Spleen (tissue), 7 donors: ENCODE results near the gene FBN2.

ENCODE experiments used
- POLR2AphosphoS5 ChIP-seq, 3 donors: sonication (generic); formaldehyde crosslinking; IDR thresholded peaks; one replicate each; pipeline ENCODE4 v1.5.1; 2017; ENCODE audit warnings: antibody characterized with exemption in 3 of 3
- TF ChIP-seq, protein P1 (sequence below), 11 experiments: fragments of 200-600 bp in 7 of 11; fragments of 450-650 bp in 4 of 11; sonication (generic) in 4 of 11; IDR thresholded peaks in 8 of 11; conservative IDR thresholded peaks in 3 of 11; 1 replicate in 7 of 11; 2 replicates in 4 of 11; pipeline versions ENCODE4 v1.4.0 to v1.8.0; 2016 to 2021; ENCODE audit warnings: antibody characterized with exemption in 11 of 11, inconsistent platforms in 4 of 11, mild to moderate bottlenecking in 1 of 11
- donor health status: DM: no; HTN: no; CAD: no; lungs with moderate emphysema.
- donor health status: DM: no; HTN: no; CAD: no.
- donor health status: DM: no; HTN: no; CAD: no.

DNA sequence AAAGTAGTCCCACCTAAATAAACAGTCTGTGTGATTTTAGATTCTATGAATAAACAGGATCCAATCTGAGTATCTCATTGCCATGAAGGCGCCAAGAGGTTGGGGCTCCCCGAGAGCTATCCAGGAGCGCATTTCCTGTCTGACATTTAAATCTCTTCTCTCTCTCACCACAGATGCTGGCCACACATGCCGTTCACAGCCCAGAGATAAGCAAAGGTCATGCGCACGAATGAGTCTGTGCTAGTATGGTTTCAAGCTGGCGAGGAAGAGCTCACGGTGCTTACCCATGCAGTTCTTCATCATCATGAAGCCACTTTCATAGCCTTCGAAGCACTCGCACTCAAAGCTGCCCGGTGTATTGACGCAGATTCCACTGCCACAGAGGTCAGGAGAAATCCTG, 199.4 kb downstream of the FBN2 start:
- TF ChIP-seq, protein P1, sequence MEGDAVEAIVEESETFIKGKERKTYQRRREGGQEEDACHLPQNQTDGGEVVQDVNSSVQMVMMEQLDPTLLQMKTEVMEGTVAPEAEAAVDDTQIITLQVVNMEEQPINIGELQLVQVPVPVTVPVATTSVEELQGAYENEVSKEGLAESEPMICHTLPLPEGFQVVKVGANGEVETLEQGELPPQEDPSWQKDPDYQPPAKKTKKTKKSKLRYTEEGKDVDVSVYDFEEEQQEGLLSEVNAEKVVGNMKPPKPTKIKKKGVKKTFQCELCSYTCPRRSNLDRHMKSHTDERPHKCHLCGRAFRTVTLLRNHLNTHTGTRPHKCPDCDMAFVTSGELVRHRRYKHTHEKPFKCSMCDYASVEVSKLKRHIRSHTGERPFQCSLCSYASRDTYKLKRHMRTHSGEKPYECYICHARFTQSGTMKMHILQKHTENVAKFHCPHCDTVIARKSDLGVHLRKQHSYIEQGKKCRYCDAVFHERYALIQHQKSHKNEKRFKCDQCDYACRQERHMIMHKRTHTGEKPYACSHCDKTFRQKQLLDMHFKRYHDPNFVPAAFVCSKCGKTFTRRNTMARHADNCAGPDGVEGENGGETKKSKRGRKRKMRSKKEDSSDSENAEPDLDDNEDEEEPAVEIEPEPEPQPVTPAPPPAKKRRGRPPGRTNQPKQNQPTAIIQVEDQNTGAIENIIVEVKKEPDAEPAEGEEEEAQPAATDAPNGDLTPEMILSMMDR (IDR thresholded peaks at IDR 0.05 in 8 of 11, conservative IDR thresholded peaks at IDR 0.05 in 3 of 11) = no peak
- no peak for TF ChIP-seq POLR2AphosphoS5 (IDR thresholded peaks at IDR 0.05)
